Peyer's patch (tissue), 4 donors: Measurements from ENCODE around the gene ZNF407. TPM values are rescaled to one million over a fixed set of nuclear protein-coding genes. Genes with fewer than 3 reads are reported as not detected.

Experiments
- DNase-seq, 3 donors: peaks; one replicate each; pipeline ENCODE4 v3.0.0-alpha.2; 2017 to 2019
- H3K27ac ChIP-seq, 4 donors: fragments of 200-600 bp; sonication (generic); one replicate each; pipeline ENCODE4 v1.5.1; 2016 to 2019
- H3K27me3 ChIP-seq, 2 donors: fragments of 200-600 bp; sonication (generic); one replicate each; pipeline ENCODE4 v1.5.1; 2019
- H3K36me3 ChIP-seq, 3 donors: fragments of 200-600 bp; sonication (generic); one replicate each; pipeline ENCODE4 v1.5.1; 2016 to 2019
- H3K4me1 ChIP-seq, 4 donors: fragments of 200-600 bp; sonication (generic); one replicate each; pipeline ENCODE4 v1.5.1; 2016 to 2019
- H3K4me3 ChIP-seq, 4 donors: fragments of 200-600 bp; sonication (generic); 1 replicate in 3 of 4; 2 replicates in 1 of 4; pipeline ENCODE4 v1.5.1; 2016 to 2019; ENCODE audit warnings: mild to moderate bottlenecking in 1 of 4
- H3K9me3 ChIP-seq, 4 donors: fragments of 200-600 bp; sonication (generic); one replicate each; pipeline ENCODE4 v1.5.1; 2016 to 2019; ENCODE audit warnings: mild to moderate bottlenecking in 1 of 4
- POLR2A ChIP-seq, 2 donors: fragments of 450-650 bp; IDR thresholded peaks; one replicate each; pipeline ENCODE4 v1.5.1; 2017; ENCODE audit warnings: antibody characterized with exemption in 2 of 2, mild to moderate bottlenecking in 2 of 2, moderate library complexity in 2 of 2
- total RNA-seq, 4 donors: library from RNA; depleted of rRNA; stranded (reverse); fragments of >200 nt; gene quantifications; one replicate each; pipeline ENCODE4 v1.1.0, GENCODE V29; 2016
- TF ChIP-seq, protein P1 (sequence below), 6 experiments: fragments of 450-650 bp in 4 of 6; fragments of 200-600 bp in 2 of 6; sonication (generic) in 1 of 6; IDR thresholded peaks; one replicate each; pipeline ENCODE4 v1.5.1; 2017 to 2019; ENCODE audit warnings: antibody characterized with exemption in 6 of 6, mild to moderate bottlenecking in 3 of 6, moderate library complexity in 1 of 6

ZNF407 gene
- total RNA-seq, 4 donors from 2014 or later, result 24.0 to 54.5 (median 32.3) TPM

DNA sequence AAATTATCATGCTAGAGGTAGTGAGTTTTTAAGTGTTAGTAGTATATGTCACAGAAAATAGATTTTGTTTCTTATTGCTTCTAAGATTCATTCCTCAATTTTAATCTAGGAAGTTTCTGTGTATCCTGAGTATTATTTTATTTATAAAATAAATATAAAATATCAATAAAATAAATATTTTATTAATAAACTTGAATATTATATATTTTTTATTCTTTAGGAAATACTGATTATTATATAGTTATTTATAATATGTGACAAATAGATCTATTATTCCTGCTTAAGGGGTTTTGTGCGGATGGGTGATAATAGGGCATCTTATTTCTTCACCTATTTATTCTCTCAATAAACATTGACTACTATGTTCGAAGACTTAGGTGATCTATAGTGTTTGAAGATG is 191.0 kb downstream of the ZNF407 start:
- no peak for DNase-seq
- H3K4me1 ChIP-seq, result no peaks in the 10 kb centered on the region
- no peak overlapping the region for H3K27ac ChIP-seq
- H3K36me3 ChIP-seq, result peaks cover 0 to 3% (median 0%) of the 10 kb centered on the region in 3 donors
- H3K27me3 ChIP-seq, result no peaks in the 10 kb centered on the region
- no peak overlapping the region for H3K4me3 ChIP-seq
- H3K9me3 ChIP-seq, result no peaks in the 10 kb centered on the region
- no peak for TF ChIP-seq POLR2A (IDR thresholded peaks at IDR 0.05)
- TF ChIP-seq, protein P1, sequence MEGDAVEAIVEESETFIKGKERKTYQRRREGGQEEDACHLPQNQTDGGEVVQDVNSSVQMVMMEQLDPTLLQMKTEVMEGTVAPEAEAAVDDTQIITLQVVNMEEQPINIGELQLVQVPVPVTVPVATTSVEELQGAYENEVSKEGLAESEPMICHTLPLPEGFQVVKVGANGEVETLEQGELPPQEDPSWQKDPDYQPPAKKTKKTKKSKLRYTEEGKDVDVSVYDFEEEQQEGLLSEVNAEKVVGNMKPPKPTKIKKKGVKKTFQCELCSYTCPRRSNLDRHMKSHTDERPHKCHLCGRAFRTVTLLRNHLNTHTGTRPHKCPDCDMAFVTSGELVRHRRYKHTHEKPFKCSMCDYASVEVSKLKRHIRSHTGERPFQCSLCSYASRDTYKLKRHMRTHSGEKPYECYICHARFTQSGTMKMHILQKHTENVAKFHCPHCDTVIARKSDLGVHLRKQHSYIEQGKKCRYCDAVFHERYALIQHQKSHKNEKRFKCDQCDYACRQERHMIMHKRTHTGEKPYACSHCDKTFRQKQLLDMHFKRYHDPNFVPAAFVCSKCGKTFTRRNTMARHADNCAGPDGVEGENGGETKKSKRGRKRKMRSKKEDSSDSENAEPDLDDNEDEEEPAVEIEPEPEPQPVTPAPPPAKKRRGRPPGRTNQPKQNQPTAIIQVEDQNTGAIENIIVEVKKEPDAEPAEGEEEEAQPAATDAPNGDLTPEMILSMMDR (IDR thresholded peaks at IDR 0.05), result no peak

DNA sequence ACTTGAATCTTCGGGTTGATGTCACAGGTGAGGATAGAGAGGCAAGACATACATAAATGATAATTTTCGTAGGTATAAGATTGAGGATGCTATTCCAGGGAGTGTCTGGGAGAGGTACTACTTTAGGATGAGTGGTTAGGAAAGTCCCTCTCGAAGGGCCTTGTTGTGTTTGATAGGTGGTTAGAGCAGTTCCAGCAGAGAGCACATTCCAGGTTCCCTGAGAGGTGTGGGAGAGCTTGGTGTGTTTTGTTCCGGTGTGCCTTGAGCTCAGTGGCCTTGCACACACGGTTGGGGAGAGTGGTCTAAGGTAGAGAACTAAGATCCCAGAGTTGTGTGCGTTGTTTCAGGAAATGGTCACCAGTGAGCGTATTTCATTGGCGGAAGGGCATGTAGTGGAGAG is 191.4 kb downstream of the ZNF407 start:
- no peak overlapping the region for H3K4me3 ChIP-seq
- no peaks in the 10 kb centered on the region for H3K27me3 ChIP-seq
- no peaks in the 10 kb centered on the region for H3K4me1 ChIP-seq
- TF ChIP-seq, protein P1 (IDR thresholded peaks at IDR 0.05), result no peak
- TF ChIP-seq POLR2A (IDR thresholded peaks at IDR 0.05), result no peak
- H3K36me3 ChIP-seq, result no peaks in the 10 kb centered on the region
- no peaks in the 10 kb centered on the region for H3K9me3 ChIP-seq
- no peak for DNase-seq
- no peak overlapping the region for H3K27ac ChIP-seq

DNA sequence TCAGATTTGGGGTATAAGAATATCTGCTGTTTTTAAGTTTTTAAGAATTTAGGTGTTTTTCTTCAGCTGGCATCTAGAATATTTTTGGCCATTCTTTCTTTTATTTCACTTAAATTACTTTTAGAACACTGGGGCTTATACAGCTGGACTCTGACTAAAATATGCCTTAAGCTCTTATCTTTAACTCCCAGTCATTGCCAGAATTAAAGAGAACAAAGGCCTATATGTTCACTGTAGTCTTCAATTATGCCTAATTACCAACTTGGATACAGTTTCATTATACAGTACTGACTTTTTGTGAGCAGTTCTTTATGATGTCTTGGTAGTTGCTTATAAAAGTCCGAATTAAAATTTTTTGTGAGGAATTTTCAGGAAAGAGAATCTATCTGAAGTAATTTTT is 192.8 kb downstream of the ZNF407 start:
- H3K27ac ChIP-seq, result no peak overlapping the region
- H3K4me1 ChIP-seq, result no peaks in the 10 kb centered on the region
- H3K4me3 ChIP-seq, result no peak overlapping the region
- TF ChIP-seq POLR2A (IDR thresholded peaks at IDR 0.05), result no peak
- TF ChIP-seq, protein P1 (IDR thresholded peaks at IDR 0.05), result no peak
- no peaks in the 10 kb centered on the region for H3K9me3 ChIP-seq
- no peaks in the 10 kb centered on the region for H3K27me3 ChIP-seq
- H3K36me3 ChIP-seq, result no peaks in the 10 kb centered on the region
- DNase-seq, result no peak

DNA sequence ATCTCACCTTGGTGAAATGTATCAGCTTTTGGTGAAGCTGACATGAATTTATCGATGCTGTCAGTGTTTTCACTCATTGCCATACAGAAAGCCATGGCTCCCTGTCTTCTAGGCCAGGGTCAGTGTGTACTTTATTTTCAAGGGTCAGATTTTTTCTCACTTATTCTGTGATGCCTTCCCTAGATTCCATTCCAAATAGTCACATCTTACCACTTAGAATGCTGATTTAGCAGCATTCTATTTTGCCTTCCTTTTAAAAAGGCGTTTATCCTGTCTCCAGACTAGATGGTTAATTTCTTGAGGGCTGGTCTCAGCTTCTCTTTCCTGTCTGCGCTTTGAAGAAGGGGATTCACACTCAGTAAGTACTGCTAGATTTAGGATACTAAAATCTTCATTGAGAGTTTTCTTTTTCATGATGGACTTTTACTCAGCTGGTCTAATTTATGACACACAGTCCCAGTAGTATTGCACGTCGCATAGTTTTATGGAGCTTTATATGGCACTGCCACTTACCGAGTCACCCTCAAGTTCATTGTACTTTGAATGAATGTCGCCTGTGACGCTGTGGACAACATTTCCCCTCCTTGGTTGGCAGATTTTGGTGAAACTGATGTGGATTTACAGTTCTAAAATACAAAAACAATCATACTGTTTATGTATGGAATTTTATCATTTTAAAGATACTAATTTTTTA is 194.0 kb downstream of the ZNF407 start:
- DNase-seq, result no peak
- H3K9me3 ChIP-seq, result no peaks in the 10 kb centered on the region
- H3K4me1 ChIP-seq, result peaks cover 0 to 5% (median 0%) of the 10 kb centered on the region in 4 donors
- TF ChIP-seq POLR2A (IDR thresholded peaks at IDR 0.05), result no peak
- TF ChIP-seq, protein P1 (IDR thresholded peaks at IDR 0.05), result no peak
- no peak overlapping the region for H3K4me3 ChIP-seq
- no peaks in the 10 kb centered on the region for H3K36me3 ChIP-seq
- H3K27me3 ChIP-seq, result no peaks in the 10 kb centered on the region
- H3K27ac ChIP-seq, result no peak overlapping the region

DNA sequence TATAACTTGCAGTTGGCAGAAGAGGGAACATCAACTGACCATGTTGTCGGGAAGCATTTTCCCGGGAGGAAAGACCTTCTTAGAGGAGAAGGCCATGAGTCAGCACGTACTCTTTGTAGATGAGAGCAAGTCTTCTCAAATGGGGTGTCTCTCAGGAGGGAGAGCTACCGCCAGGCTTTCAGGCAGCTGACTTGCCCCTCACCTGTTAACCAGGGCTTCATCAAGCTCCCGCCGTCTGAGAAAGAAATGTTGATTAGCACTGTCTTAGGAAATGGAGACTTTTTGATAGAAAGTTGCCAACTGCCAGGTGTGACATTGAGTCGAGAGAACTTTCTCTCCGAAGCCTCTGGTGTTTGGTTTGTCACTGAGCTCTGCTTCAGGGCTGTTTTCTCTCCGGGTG is 196.1 kb downstream of the ZNF407 start:
- TF ChIP-seq, protein P1 (IDR thresholded peaks at IDR 0.05), result no peak
- TF ChIP-seq POLR2A (IDR thresholded peaks at IDR 0.05), result no peak
- DNase-seq, result no peak
- H3K27me3 ChIP-seq, result no peaks in the 10 kb centered on the region
- no peaks in the 10 kb centered on the region for H3K9me3 ChIP-seq
- H3K36me3 ChIP-seq, result no peaks in the 10 kb centered on the region
- no peak overlapping the region for H3K4me3 ChIP-seq
- H3K27ac ChIP-seq, result no peak overlapping the region
- peaks cover 0 to 12% (median 0%) of the 10 kb centered on the region in 4 donors for H3K4me1 ChIP-seq
